ENCODE results near the gene AIFM3.

The AIFM3 gene

GRCh38 chr22:21025763-21026755 is 59.0 kb downstream of the AIFM3 start:
- no peak for DNase-seq (ENCODE audit: extremely low read depth in 1 of 2, low read depth in 1 of 2)

GRCh38 chr22:21026783-21027692 is 60.0 kb downstream of the AIFM3 start:
- no peak for DNase-seq (ENCODE audit: extremely low read depth in 1 of 2, low read depth in 1 of 2)

GRCh38 chr22:21028277-21029251 is 61.5 kb downstream of the AIFM3 start:
- DNase-seq (ENCODE audit: extremely low read depth in 1 of 2, low read depth in 1 of 2) = no peak

GRCh38 chr22:21029486-21030025 is 62.5 kb downstream of the AIFM3 start:
- DNase-seq (ENCODE audit: extremely low read depth in 1 of 2, low read depth in 1 of 2) = no peak

GRCh38 chr22:21030032-21030431 is 63.0 kb downstream of the AIFM3 start:
- no peak for DNase-seq (ENCODE audit: extremely low read depth in 1 of 2, low read depth in 1 of 2)

Data from stimulated activated CD8-positive, alpha-beta memory T cell treated with anti-CD3 and anti-CD28 coated beads, Interleukin-7, amount 100 ng/mL, for 48 hours (primary cell).